ENCODE data around the gene HPCA.

HPCA gene

GRCh38 chr1:32886004-32886827 lies at the start of gene HPCA:
HPCA (plus strand) TSS chr1:32886491; CDS start chr1:32888899, 2,408 bp downstream.
- no peak for DNase-seq

GRCh38 chr1:32848354-32849063 lies 37.8 kb upstream of the HPCA start:
- no peak for DNase-seq

- no peak for DNase-seq
Measured at GRCh38 chr1:32855861-32856617, 30.3 kb upstream of the HPCA start.

- DNase-seq, result no peak
Measured at GRCh38 chr1:32858136-32858535, 28.2 kb upstream of the HPCA start.

GRCh38 chr1:32858791-32859190 lies 27.5 kb upstream of the HPCA start:
- no peak for DNase-seq

- DNase-seq, result no peak
Measured at GRCh38 chr1:32859915-32860314, 26.4 kb upstream of the HPCA start.

GRCh38 chr1:32860566-32860965 lies 25.7 kb upstream of the HPCA start:
- no peak for DNase-seq

GRCh38 chr1:32861904-32862695 lies 24.2 kb upstream of the HPCA start:
- DNase-seq, result peak; percentile 65

GRCh38 chr1:32863218-32863880 lies 22.9 kb upstream of the HPCA start:
- DNase-seq, result no peak

- no peak for DNase-seq
Measured at GRCh38 chr1:32863881-32864245, 22.4 kb upstream of the HPCA start.

GRCh38 chr1:32864375-32865019 lies 21.8 kb upstream of the HPCA start:
- DNase-seq, result no peak

GRCh38 chr1:32865639-32866405 lies 20.5 kb upstream of the HPCA start:
- no peak for DNase-seq

GRCh38 chr1:32867151-32867550 lies 19.1 kb upstream of the HPCA start:
- DNase-seq, result no peak

GRCh38 chr1:32867671-32868070 lies 18.6 kb upstream of the HPCA start:
- no peak for DNase-seq

GRCh38 chr1:32868085-32868484 lies 18.2 kb upstream of the HPCA start:
- no peak for DNase-seq

- no peak for DNase-seq
Measured at GRCh38 chr1:32868806-32869455, 17.4 kb upstream of the HPCA start.

- DNase-seq, result no peak
Measured at GRCh38 chr1:32869923-32870614, 16.2 kb upstream of the HPCA start.

GRCh38 chr1:32870615-32871363 lies 15.5 kb upstream of the HPCA start, which contains the start of gene FNDC5:
FNDC5 (minus strand) TSS chr1:32870912.
- no peak for DNase-seq

Measured in NCI-H446 treated with DMSO at 0.1 percent for 48 hours (cell line).